Liver (tissue), 9 donors: Measurements from ENCODE around the gene ABTB2. TPM values are rescaled to one million over a fixed set of nuclear protein-coding genes. Genes with fewer than 3 reads are reported as not detected.

Experiments
- DNase-seq: peaks from one replicate; pipeline ENCODE4 v3.0.0-alpha.2; 2017; ENCODE audit warnings: low spot score
- H3K27ac ChIP-seq, 2 donors: one replicate each; pipeline ENCODE4 v1.7.0; 2013; ENCODE audit warnings: inconsistent platforms in 2 of 2, low read length in 2 of 2, control low read depth in 1 of 2, low read depth in 1 of 2, mild to moderate bottlenecking in 1 of 2
- H3K27me3 ChIP-seq, 4 donors: one replicate each; pipeline versions ENCODE4 v1.6.1 to v1.7.0; 2013; ENCODE audit warnings: low read length in 3 of 4, inconsistent platforms in 1 of 4, mild to moderate bottlenecking in 1 of 4, moderate library complexity in 1 of 4; ENCODE audit not compliant: control insufficient read depth in 4 of 4, insufficient read depth in 4 of 4
- H3K36me3 ChIP-seq, 4 donors: one replicate each; pipeline versions ENCODE4 v1.6.1 to v1.7.0; 2013; ENCODE audit warnings: low read length in 3 of 4, mild to moderate bottlenecking in 3 of 4, low read depth in 1 of 4, moderate library complexity in 1 of 4; ENCODE audit not compliant: control insufficient read depth in 4 of 4, insufficient read depth in 3 of 4
- H3K4me1 ChIP-seq, 4 donors: one replicate each; pipeline versions ENCODE4 v1.6.1 to v1.7.0; 2013; ENCODE audit warnings: low read length in 3 of 4, mild to moderate bottlenecking in 3 of 4, moderate library complexity in 1 of 4; ENCODE audit not compliant: control insufficient read depth in 4 of 4, insufficient read depth in 4 of 4
- H3K4me3 ChIP-seq, 3 donors: one replicate each; pipeline versions ENCODE4 v1.6.1 to v1.7.0; 2013; ENCODE audit warnings: low read length in 3 of 3, control low read depth in 1 of 3, low read depth in 1 of 3, mild to moderate bottlenecking in 1 of 3
- H3K9ac ChIP-seq, 2 donors: one replicate each; pipeline ENCODE4 v1.7.0; 2013; ENCODE audit warnings: low read length in 2 of 2, mild to moderate bottlenecking in 2 of 2, moderate library complexity in 2 of 2, control low read depth in 1 of 2, low read depth in 1 of 2
- H3K9me3 ChIP-seq, 4 donors: one replicate each; pipeline versions ENCODE4 v1.6.1 to v1.7.0; 2013; ENCODE audit warnings: low read length in 3 of 4; ENCODE audit not compliant: control insufficient read depth in 4 of 4
- EGR1 ChIP-seq, 2 donors: IDR thresholded peaks; 2 replicates each; pipeline ENCODE4 v1.6.1; 2016 to 2018; ENCODE audit warnings: antibody characterized with exemption in 2 of 2, low read depth in 2 of 2
- FOXA2 ChIP-seq: IDR thresholded peaks from 2 replicates; pipeline ENCODE4 v1.6.1; 2016; ENCODE audit warnings: antibody characterized with exemption
- GABPA ChIP-seq, 2 donors: IDR thresholded peaks in 1 of 2; conservative IDR thresholded peaks in 1 of 2; 2 replicates each; pipeline ENCODE4 v1.6.1; 2016; ENCODE audit warnings: antibody characterized with exemption in 2 of 2, mild to moderate bottlenecking in 1 of 2, moderate library complexity in 1 of 2
- HNF4A ChIP-seq, 2 donors: conservative IDR thresholded peaks; 2 replicates each; pipeline ENCODE4 v1.6.1; 2016; ENCODE audit warnings: antibody characterized with exemption in 2 of 2, mild to moderate bottlenecking in 2 of 2
- JUND ChIP-seq, 2 donors: IDR thresholded peaks; 2 replicates each; pipeline ENCODE4 v1.6.1; 2016; ENCODE audit warnings: antibody characterized with exemption in 2 of 2
- NR2F2 ChIP-seq: IDR thresholded peaks from 2 replicates; pipeline ENCODE4 v1.6.1; 2016; ENCODE audit warnings: antibody characterized with exemption
- RAD21 ChIP-seq, 2 donors: IDR thresholded peaks; 2 replicates each; pipeline ENCODE4 v1.6.1; 2016; ENCODE audit warnings: antibody characterized with exemption in 2 of 2, mild to moderate bottlenecking in 2 of 2
- RXRA ChIP-seq, 2 donors: IDR thresholded peaks; 2 replicates each; pipeline ENCODE4 v1.6.1; 2017 to 2018; ENCODE audit warnings: antibody characterized with exemption in 2 of 2, mild to moderate bottlenecking in 1 of 2
- SP1 ChIP-seq: IDR thresholded peaks from 2 replicates; pipeline ENCODE4 v1.6.1; 2018; ENCODE audit warnings: antibody characterized with exemption, mild to moderate bottlenecking
- TAF1 ChIP-seq: conservative IDR thresholded peaks from 2 replicates; pipeline ENCODE4 v1.6.1; 2016; ENCODE audit warnings: antibody characterized with exemption, mild to moderate bottlenecking
- YY1 ChIP-seq: IDR thresholded peaks from 2 replicates; pipeline ENCODE4 v1.6.1; 2016; ENCODE audit warnings: antibody characterized with exemption, mild to moderate bottlenecking
- WGBS: extraction: QIAGEN DNeasy Blood & Tissue Kit; methylation state at CpG from one replicate; pipeline ENCODE4 v1.1.7; 2013; 5-methylcytosine and 5-hydroxymethylcytosine counted together
- polyA plus RNA-seq, 2 donors: library from polyadenylated mRNA; stranded (reverse) in 1 of 2; unstranded in 1 of 2; fragments of 200-250 nt in 1 of 2; fragments of >200 nt in 1 of 2; fragmentation: Nextera tagmentation in 1 of 2; extraction: Ambion mirVana in 1 of 2; gene quantifications; one replicate each; pipeline versions ENCODE4 v1.2.1 to v1.2.3, GENCODE V29; 2013 to 2015
- total RNA-seq, 2 donors: library from RNA; depleted of rRNA; stranded (reverse); fragments of >200 nt; gene quantifications; one replicate each; pipeline ENCODE4 v1.2.3, GENCODE V29; 2014
- TF ChIP-seq, protein P1 (sequence below): IDR thresholded peaks from 2 replicates; pipeline ENCODE4 v1.6.1; 2016; ENCODE audit warnings: antibody characterized with exemption
- TF ChIP-seq, protein P2 (sequence below): fragments of 150-350 bp; IDR thresholded peaks from 2 replicates; pipeline ENCODE4 v1.5.1; 2017; ENCODE audit warnings: improper control_type of control experiment, low read depth, low read length; ENCODE audit not compliant: missing input control
- TF ChIP-seq, protein P3 (sequence below): IDR thresholded peaks from 2 replicates; pipeline ENCODE4 v1.6.1; 2016; ENCODE audit warnings: antibody characterized with exemption, mild to moderate bottlenecking
- TF ChIP-seq, protein P4 (sequence below): IDR thresholded peaks from 2 replicates; pipeline ENCODE4 v1.6.1; 2016; ENCODE audit warnings: antibody characterized with exemption
- donor health status: healthy.
- donor health status: healthy.
- donor health status: healthy.
- donor health status: healthy.
- donor health status: healthy.

Gene ABTB2
- total and polyA plus RNA-seq, 4 donors, result 2.4 to 8.9 (median 6.1) TPM

DNA sequence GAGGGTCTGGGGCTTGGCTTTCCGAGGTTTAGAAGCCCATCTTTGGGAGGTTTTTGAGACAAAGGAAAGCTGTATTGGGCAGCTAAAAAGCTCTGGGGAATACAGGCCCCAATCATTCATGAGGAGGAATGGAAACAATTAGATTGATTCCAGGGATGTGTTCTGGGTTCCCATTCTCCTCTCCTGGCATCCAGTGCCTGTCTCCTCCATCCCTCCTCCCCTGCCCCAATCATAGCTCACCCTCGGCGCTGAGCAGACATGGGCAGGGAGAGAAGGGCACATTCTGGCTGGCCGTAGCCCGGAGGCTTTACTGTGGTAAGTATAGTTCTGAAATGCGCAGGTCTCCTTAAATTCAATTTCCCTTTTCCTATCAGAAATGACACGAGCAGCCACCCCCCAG lies 42.4 kb downstream of the ABTB2 start:
- TF ChIP-seq RXRA (IDR thresholded peaks at IDR 0.05), result no peak
- TF ChIP-seq SP1, result no peak
- TF ChIP-seq, protein P1, sequence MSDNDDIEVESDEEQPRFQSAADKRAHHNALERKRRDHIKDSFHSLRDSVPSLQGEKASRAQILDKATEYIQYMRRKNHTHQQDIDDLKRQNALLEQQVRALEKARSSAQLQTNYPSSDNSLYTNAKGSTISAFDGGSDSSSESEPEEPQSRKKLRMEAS, result no peak
- no peak for TF ChIP-seq EGR1 (IDR thresholded peaks at IDR 0.05; ENCODE audit: low read depth in 2 of 2)
- 92% methylated on average over 7 of the region's 7 CpGs for WGBS
- no peak for DNase-seq

GRCh38 chr11:34314936-34315335 lies 42.9 kb downstream of the ABTB2 start:
- H3K9me3 ChIP-seq, result no peaks in the 10 kb centered on the region
- peaks cover 15 to 69% (median 46%) of the 10 kb centered on the region in 4 donors for H3K4me1 ChIP-seq
- no peak for DNase-seq
- H3K27me3 ChIP-seq, result no peaks in the 10 kb centered on the region
- peak overlapping the region; percentile 79 to 96 for H3K27ac ChIP-seq
- WGBS, result 92% methylated on average over 10 of the region's 10 CpGs
- no peak for TF ChIP-seq JUND (IDR thresholded peaks at IDR 0.05)
- TF ChIP-seq RAD21 (IDR thresholded peaks at IDR 0.05), result no peak
- TF ChIP-seq, protein P2, sequence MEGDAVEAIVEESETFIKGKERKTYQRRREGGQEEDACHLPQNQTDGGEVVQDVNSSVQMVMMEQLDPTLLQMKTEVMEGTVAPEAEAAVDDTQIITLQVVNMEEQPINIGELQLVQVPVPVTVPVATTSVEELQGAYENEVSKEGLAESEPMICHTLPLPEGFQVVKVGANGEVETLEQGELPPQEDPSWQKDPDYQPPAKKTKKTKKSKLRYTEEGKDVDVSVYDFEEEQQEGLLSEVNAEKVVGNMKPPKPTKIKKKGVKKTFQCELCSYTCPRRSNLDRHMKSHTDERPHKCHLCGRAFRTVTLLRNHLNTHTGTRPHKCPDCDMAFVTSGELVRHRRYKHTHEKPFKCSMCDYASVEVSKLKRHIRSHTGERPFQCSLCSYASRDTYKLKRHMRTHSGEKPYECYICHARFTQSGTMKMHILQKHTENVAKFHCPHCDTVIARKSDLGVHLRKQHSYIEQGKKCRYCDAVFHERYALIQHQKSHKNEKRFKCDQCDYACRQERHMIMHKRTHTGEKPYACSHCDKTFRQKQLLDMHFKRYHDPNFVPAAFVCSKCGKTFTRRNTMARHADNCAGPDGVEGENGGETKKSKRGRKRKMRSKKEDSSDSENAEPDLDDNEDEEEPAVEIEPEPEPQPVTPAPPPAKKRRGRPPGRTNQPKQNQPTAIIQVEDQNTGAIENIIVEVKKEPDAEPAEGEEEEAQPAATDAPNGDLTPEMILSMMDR, result no peak
- TF ChIP-seq TAF1, result no peak
- no peak for TF ChIP-seq EGR1 (IDR thresholded peaks at IDR 0.05; ENCODE audit: low read depth in 2 of 2)
- TF ChIP-seq, protein P3, sequence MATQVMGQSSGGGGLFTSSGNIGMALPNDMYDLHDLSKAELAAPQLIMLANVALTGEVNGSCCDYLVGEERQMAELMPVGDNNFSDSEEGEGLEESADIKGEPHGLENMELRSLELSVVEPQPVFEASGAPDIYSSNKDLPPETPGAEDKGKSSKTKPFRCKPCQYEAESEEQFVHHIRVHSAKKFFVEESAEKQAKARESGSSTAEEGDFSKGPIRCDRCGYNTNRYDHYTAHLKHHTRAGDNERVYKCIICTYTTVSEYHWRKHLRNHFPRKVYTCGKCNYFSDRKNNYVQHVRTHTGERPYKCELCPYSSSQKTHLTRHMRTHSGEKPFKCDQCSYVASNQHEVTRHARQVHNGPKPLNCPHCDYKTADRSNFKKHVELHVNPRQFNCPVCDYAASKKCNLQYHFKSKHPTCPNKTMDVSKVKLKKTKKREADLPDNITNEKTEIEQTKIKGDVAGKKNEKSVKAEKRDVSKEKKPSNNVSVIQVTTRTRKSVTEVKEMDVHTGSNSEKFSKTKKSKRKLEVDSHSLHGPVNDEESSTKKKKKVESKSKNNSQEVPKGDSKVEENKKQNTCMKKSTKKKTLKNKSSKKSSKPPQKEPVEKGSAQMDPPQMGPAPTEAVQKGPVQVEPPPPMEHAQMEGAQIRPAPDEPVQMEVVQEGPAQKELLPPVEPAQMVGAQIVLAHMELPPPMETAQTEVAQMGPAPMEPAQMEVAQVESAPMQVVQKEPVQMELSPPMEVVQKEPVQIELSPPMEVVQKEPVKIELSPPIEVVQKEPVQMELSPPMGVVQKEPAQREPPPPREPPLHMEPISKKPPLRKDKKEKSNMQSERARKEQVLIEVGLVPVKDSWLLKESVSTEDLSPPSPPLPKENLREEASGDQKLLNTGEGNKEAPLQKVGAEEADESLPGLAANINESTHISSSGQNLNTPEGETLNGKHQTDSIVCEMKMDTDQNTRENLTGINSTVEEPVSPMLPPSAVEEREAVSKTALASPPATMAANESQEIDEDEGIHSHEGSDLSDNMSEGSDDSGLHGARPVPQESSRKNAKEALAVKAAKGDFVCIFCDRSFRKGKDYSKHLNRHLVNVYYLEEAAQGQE, result no peak
- TF ChIP-seq, protein P4, sequence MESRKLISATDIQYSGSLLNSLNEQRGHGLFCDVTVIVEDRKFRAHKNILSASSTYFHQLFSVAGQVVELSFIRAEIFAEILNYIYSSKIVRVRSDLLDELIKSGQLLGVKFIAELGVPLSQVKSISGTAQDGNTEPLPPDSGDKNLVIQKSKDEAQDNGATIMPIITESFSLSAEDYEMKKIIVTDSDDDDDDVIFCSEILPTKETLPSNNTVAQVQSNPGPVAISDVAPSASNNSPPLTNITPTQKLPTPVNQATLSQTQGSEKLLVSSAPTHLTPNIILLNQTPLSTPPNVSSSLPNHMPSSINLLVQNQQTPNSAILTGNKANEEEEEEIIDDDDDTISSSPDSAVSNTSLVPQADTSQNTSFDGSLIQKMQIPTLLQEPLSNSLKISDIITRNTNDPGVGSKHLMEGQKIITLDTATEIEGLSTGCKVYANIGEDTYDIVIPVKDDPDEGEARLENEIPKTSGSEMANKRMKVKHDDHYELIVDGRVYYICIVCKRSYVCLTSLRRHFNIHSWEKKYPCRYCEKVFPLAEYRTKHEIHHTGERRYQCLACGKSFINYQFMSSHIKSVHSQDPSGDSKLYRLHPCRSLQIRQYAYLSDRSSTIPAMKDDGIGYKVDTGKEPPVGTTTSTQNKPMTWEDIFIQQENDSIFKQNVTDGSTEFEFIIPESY, result no peak
- TF ChIP-seq NR2F2, result no peak
- no peak for TF ChIP-seq YY1
- TF ChIP-seq RXRA (IDR thresholded peaks at IDR 0.05), result no peak
- TF ChIP-seq GABPA (IDR thresholded peaks at IDR 0.05 in 1 of 2, conservative IDR thresholded peaks at IDR 0.05 in 1 of 2), result no peak
- TF ChIP-seq, protein P1, result no peak
- TF ChIP-seq FOXA2, result no peak
- no peak for TF ChIP-seq SP1
- TF ChIP-seq HNF4A (conservative IDR thresholded peaks at IDR 0.05), result no peak
- no peaks in the 10 kb centered on the region for H3K36me3 ChIP-seq
- no peak overlapping the region for H3K4me3 ChIP-seq
- H3K9ac ChIP-seq, result no peak overlapping the region

More for the DNA sequence above, 42.4 kb downstream of the ABTB2 start:
- Histone ChIP-seq H3K27ac (peak overlapping the region; percentile 79 to 96), H3K4me1 (peaks cover 17 to 69% (median 45%) of the 10 kb centered on the region in 4 donors), H3K36me3 (no peaks in the 10 kb centered on the region), H3K9ac (no peak overlapping the region), H3K27me3 (no peaks in the 10 kb centered on the region), H3K4me3 (no peak overlapping the region), H3K9me3 (no peaks in the 10 kb centered on the region)
